AG09309 (cell line): ENCODE results near the gene USE1.

Source experiments
- DNase-seq: peaks from one replicate; pipeline ENCODE4 v3.0.0-alpha.2; 2010; ENCODE audit warnings: low read depth
- H3K4me3 ChIP-seq: 2 replicates; pipeline ENCODE4 v1.5.1; 2011; ENCODE audit warnings: mild to moderate bottlenecking, low read depth, low read length, moderate library complexity; ENCODE audit not compliant: control insufficient read depth
- TF ChIP-seq, protein P1 (sequence below): IDR thresholded peaks from 2 replicates; pipeline ENCODE4 v1.5.1; 2011; ENCODE audit warnings: mild to moderate bottlenecking, low read depth, low read length, inconsistent platforms; ENCODE audit not compliant: insufficient read depth, control insufficient read depth; ENCODE audit errors: missing control alignments

USE1 gene

DNA sequence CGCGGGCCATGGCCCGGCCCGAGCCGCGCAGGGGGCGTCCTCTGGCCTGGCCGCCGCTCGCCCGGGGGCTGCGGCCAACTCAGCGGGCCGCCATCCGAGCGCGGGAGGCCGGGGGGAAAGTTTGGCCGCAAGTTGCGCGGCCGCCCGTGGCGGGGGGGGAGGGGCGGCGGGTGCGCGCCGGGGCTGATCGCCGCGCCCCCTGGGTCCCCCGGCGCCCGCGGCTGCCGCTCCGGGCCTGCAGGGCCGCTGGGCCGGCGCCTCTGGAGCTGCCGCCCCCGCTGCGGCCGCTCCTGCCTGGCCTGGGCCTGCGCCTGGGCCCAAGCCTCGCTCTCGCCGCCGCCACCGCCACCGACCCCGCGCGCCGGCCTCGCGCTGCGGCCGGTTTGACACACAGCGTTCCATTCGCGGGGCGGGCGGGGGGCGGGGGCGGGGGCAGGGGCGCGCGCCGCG, 30.4 kb downstream of the USE1 start, which contains the start of gene NR2F6:
TSS of gene NR2F6 (minus strand) at position 385 of the 450 bp plus-strand sequence. CDS start 699 bp downstream, outside the sequence.
- no peak for DNase-seq
- peak within 1 kb of the TSS; percentile 54 for H3K4me3 ChIP-seq
- TF ChIP-seq, protein P1, sequence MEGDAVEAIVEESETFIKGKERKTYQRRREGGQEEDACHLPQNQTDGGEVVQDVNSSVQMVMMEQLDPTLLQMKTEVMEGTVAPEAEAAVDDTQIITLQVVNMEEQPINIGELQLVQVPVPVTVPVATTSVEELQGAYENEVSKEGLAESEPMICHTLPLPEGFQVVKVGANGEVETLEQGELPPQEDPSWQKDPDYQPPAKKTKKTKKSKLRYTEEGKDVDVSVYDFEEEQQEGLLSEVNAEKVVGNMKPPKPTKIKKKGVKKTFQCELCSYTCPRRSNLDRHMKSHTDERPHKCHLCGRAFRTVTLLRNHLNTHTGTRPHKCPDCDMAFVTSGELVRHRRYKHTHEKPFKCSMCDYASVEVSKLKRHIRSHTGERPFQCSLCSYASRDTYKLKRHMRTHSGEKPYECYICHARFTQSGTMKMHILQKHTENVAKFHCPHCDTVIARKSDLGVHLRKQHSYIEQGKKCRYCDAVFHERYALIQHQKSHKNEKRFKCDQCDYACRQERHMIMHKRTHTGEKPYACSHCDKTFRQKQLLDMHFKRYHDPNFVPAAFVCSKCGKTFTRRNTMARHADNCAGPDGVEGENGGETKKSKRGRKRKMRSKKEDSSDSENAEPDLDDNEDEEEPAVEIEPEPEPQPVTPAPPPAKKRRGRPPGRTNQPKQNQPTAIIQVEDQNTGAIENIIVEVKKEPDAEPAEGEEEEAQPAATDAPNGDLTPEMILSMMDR, result no peak

DNA sequence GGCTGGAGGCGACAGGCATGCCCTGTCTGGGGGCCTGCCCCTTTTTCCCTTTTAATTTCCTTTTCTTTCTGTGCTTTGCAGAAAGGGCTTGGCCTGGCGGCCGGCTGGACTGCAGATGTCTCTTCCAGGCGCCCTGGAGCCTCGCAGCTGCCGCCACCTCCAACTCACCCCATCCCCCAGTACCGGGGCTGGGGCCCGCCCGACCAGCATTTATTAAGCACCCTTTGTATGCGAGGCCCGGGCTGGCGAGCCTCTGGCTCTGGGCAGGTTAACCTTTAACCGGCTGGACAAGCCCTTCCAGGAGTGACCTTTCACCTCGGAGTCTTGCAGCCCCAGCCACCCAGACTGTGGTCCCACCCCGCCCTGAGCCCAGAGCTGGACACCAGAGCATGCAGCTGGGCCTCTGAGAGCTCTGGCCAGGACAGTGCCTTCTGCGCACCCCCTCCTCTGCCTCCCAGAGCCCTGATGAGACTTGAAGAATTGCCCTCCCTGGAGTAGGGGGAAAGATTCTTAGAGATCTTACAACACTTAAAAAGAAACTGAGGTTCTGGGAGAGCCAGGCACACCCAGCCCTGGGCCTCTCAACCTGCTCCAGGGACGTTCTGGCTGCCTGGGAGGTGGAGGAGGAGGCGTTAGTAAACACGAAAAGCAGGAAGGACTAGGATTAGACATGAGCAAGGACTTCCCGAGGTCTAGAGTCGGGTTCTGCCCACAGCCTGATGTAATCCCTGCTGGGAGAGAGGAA, 31.7 kb downstream of the USE1 start:
- H3K4me3 ChIP-seq, result no peak overlapping the region
- TF ChIP-seq, protein P1, result no peak
- no peak for DNase-seq

DNA sequence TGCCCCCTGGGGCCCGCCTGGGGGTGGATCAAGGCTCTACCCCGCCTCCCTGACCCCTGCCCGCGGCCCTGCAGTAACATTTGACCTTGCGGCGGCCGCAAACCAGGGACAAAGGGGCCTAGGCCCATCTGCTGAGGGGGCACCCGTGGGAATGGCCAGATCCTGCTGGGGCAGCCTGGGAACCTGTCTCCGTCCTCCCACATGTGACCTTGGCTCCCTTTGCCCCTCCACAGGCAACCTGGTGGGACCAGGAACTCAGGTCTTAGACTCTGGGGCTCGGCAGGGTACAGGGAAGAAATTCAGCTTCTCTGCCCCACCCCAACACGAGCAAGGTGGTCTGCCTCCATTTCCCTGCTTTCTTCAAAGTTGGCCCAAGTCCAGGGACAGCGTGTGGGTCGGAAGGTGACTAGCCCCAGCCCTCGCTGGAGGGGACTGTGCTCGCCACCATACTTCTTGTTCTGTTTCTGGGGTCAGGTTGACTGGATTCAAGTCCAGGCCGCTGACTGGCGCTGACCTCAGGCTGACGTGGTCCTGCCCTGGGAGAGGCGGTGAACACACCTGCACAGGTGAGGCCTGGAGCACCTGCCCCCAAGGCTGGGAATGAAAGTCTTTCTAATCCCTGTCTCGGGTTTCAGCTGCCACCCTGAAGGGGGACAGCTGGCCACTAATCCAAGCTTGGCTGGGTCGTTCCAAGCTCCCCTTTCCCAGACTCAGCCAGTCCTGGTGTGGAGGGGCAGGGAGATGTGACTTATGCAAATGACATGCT, 33.0 kb downstream of the USE1 start:
- no peak for DNase-seq
- no peak overlapping the region for H3K4me3 ChIP-seq
- TF ChIP-seq, protein P1, result no peak

DNA sequence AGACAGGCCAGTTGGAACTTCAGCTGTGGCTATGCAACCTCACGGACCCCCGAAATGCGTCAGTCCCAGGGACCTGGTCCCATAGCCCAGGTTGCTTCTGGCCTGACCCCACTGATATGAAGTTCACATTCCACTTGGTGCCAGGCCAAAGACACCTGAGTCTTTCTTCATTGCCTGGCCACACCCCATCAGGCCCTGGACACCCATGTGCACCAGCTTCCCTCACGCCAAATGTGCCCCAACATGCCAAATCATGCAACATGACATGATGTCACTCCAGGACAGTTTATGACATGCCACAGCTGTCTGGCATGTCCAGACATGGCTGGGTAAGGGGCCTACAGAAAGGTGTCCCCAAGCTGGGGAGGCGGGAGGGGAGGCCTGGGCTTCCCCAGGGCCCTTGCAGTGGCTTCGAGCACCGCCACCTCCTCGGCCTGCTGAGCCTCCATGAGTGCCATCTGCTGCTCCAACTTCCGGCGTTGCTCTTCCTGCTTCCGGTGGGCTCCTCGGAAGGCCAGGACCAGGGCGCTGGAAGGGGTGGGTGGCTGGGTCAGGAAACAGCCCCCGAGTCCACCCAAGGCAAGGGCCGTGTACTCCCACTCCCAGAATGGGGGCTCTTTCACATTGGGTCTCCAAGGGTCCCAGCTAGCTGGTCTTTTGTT, 34.9 kb downstream of the USE1 start:
- no peak for DNase-seq
- TF ChIP-seq, protein P1, result no peak
- no peak overlapping the region for H3K4me3 ChIP-seq

DNA sequence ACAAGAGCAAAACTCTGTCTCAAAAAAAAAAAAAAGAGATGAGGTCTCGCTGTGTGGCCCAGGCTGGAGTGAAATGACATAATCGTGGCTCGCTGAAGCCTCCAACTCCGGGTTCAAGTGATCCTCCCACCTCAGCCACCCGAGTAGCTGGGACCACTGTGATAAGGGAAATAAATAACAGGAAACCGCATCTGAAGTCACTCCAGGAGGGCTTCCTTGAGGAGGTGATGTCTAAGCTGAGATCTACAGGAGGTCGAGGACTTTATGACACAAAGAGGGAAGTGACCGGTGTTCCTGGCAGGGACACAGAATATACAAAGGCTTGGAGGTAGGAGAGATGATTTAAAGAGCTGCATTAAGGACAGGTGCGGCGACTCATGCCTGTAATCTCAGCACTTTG, 39.5 kb downstream of the USE1 start:
- TF ChIP-seq, protein P1, result no peak
- no peak for DNase-seq
- H3K4me3 ChIP-seq, result no peak overlapping the region

DNA sequence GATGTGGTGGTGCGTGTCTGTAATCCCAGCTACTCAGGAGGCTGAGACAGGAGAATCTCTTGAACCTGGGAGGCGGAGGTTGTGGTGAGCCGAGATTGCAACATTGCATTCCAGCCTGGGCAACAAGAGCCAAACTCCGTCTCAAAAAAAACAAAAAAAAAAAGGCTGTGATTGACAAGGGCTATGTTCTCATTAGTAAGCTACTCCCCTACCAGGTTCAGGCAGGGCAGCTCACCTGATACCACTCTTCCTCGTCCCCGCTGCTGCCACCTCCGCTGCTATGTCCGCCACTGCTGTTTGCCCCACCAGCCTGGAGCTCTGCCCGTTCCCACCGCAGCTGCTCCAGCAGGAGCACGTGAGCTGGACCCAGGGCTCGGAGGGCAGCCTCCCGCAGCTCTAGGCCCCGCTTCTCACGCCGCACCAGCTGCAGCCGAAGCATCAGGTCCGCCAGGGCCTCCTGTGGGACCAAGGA, 40.0 kb downstream of the USE1 start:
- DNase-seq, result no peak
- no peak overlapping the region for H3K4me3 ChIP-seq
- TF ChIP-seq, protein P1, result no peak
